OCI-LY3 (cell line): Measurements from ENCODE around the gene HINFP.

Experiments used
- EZH2phosphoT487 ChIP-seq: fragments of 200-600 bp; shearing (Covaris generic); IDR thresholded peaks from 2 replicates; pipeline ENCODE4 v1.6.1; 2018; ENCODE audit warnings: antibody characterized with exemption, mixed run types, low read depth
- TF ChIP-seq, protein P1 (sequence below): fragments of 200-600, 300-600 bp; sonication (generic); IDR thresholded peaks from 2 replicates; pipeline ENCODE4 v1.5.1; 2014; ENCODE audit warnings: antibody characterized with exemption, low read length, low read depth

DNA sequence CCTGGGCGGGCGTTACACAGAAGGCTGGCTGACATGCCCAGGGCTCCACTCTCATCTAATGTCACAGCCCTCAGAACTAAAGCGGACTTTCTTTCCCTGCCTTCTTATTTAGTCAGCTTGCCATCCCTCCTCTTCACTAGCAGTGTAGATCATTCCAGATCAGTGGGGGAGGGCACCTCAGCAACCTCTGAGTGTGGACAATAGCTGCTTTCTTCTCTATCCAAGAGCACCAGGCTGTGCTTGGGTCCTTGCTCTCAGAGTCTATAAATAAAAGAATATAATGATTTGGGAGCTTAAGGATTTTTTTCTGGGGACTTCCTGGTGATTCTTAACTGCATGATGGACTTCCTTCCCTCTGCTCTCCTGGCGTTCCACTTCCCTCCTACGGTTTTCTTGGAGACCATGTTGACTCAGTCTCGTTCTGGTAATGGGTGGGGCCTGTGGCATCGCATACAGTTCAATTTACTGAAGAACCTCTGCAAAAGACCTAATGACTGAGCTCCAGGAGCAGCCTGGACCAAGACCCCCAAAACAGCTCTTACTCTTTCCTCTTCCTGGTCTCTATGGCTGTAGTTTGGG, 39.6 kb upstream of the HINFP start:
- TF ChIP-seq, protein P1, sequence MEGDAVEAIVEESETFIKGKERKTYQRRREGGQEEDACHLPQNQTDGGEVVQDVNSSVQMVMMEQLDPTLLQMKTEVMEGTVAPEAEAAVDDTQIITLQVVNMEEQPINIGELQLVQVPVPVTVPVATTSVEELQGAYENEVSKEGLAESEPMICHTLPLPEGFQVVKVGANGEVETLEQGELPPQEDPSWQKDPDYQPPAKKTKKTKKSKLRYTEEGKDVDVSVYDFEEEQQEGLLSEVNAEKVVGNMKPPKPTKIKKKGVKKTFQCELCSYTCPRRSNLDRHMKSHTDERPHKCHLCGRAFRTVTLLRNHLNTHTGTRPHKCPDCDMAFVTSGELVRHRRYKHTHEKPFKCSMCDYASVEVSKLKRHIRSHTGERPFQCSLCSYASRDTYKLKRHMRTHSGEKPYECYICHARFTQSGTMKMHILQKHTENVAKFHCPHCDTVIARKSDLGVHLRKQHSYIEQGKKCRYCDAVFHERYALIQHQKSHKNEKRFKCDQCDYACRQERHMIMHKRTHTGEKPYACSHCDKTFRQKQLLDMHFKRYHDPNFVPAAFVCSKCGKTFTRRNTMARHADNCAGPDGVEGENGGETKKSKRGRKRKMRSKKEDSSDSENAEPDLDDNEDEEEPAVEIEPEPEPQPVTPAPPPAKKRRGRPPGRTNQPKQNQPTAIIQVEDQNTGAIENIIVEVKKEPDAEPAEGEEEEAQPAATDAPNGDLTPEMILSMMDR = no peak
- TF ChIP-seq EZH2phosphoT487 = no peak
